GM12875 (cell line): Measurements from ENCODE around the gene SPATA13.

Experiments
- H3K4me3 ChIP-seq: one replicate; pipeline ENCODE4 v1.5.1; 2011; ENCODE audit warnings: low read depth, low read length, control low read depth
- TF ChIP-seq, protein P1 (sequence below): IDR thresholded peaks from 2 replicates; pipeline ENCODE4 v1.5.1; 2011; ENCODE audit warnings: low read depth, mild to moderate bottlenecking, control low read depth, inconsistent platforms, low read length, moderate library complexity, borderline replicate concordance; ENCODE audit not compliant: insufficient read depth

SPATA13 gene

DNA sequence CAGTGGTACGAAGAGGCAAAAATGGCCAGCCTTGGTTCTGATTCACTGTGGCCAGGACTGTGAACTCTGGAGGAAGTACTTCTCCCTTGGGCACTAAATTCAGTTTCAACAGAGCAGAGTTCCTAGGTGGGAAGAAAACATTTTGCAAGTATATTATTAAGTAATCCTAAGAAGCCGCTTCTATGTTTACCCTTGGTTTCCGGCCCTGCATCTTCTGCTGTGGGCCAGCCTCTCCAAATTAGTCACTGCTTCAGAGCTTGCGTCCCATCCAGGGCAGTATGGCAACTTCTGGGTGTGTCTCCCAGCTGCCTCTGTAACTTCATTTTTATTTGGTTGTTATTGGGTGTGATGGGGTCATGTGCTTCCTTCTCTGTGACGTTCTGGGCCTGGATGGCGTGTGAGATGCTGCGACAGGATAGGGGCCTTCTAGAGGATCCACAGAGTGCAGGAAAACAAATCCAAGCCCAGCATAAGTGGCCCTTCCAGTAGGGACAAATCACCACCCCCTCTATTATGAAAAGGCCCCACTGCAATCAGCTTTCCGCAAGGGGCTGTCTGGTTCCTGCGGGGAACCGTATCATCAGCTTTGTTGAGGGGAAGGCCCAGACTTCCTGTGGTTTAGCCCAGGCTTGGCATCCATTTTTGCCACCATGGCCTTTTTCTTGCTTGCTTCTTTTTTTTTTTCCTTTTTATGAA is 93.8 kb downstream of the SPATA13 start:
- TF ChIP-seq, protein P1, sequence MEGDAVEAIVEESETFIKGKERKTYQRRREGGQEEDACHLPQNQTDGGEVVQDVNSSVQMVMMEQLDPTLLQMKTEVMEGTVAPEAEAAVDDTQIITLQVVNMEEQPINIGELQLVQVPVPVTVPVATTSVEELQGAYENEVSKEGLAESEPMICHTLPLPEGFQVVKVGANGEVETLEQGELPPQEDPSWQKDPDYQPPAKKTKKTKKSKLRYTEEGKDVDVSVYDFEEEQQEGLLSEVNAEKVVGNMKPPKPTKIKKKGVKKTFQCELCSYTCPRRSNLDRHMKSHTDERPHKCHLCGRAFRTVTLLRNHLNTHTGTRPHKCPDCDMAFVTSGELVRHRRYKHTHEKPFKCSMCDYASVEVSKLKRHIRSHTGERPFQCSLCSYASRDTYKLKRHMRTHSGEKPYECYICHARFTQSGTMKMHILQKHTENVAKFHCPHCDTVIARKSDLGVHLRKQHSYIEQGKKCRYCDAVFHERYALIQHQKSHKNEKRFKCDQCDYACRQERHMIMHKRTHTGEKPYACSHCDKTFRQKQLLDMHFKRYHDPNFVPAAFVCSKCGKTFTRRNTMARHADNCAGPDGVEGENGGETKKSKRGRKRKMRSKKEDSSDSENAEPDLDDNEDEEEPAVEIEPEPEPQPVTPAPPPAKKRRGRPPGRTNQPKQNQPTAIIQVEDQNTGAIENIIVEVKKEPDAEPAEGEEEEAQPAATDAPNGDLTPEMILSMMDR = no peak
- H3K4me3 ChIP-seq = no peak overlapping the region

DNA sequence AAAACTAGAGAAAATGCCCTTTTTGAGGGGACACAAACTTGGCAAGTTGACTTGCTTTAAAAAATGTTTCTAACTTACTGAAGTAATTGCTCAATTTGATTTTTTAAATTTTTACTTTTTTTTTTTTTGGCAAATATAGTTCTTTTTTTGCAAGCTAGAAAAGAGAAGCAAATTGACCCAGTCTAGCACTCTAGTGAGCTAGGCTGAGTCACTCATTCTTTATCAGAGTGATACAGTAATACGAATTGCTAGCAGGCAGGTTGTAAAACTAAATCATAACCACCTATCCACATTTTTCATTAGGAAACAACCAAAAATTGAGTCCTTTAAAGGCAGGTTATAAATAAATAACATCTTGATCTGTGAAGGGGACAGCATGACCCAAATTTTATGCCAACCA is 97.0 kb downstream of the SPATA13 start:
- H3K4me3 ChIP-seq = no peak overlapping the region

DNA sequence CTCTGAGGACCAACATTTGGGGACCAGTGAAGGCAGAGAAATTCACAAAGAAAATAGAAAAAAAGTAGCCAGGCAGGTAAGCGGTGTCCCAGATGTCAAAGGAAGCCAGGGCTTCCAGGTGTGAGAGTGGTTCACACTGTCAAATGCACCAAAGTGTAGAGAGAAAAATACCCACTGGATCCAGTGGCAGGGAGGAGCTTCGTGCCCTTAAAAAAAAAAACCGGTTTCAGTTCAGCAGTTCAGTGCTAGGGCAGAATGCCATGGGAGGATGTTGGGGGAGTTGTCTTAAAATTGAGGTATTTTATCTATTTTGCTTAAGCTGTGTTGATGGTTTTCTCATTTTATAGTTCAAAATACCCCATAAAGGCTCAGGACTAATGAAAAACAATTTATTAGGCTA is 101.0 kb downstream of the SPATA13 start:
- no peak overlapping the region for H3K4me3 ChIP-seq
- TF ChIP-seq, protein P1 = no peak

More for the DNA sequence above, 97.0 kb downstream of the SPATA13 start:
- TF ChIP-seq, protein P1 = no peak

DNA sequence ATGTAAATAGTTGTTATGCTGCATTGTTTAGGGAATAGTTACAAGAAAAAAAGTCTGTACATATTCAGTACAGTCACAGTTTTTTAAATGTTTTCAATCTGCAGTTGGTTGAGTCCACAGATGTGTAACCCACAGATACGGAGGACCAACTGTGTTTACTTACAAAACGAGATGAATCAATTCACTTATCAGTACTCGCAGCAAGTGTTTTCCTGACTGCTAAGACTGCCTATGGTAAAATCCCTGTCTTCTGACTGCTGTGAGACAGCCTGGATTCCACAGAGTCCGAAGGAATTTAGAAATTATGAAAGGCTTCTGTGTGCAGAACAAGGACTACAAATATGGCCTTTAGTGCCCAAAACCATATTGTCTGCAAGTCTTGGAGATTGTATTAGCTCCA is 103.1 kb downstream of the SPATA13 start:
- H3K4me3 ChIP-seq = no peak overlapping the region
- TF ChIP-seq, protein P1 = no peak

DNA sequence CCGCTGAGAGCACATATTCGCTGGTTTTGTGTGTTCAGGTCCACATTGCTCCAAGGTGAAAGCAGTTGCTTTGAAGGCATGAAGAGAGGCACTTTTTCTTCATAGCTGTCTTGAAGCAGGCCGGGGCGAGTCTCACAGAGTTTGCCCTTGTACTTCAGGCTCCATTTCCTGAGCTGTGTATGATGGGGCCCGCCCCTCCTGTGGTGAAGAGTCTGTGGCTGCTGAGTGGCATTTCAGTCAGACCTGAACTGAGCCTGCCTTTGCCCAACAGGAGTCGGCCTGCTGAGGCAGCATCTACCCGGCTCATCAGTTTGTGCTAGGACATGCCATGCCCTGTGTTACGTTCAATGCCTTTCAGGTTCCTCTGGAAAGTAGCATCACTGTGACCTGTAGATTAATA is 104.5 kb downstream of the SPATA13 start:
- H3K4me3 ChIP-seq = no peak overlapping the region
- TF ChIP-seq, protein P1 = no peak

DNA sequence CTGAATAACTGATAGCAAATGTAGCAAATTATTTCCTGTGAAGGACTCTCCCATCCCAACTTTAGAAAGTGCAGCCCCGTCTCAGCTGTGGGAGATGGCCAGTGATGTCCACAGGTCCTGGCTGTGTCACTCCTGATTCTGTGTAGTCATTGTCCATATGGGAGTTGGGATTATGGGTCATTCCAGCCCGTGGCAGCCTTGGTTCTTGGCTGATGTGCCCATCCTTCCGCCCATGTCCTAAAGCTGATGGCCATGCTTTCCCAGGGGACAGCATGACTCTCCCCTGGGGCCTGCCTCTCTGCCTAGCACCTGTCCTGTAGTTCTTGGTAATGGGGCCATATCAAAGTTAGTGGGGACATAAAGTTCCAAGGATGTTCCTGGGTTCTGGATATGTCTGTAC is 104.9 kb downstream of the SPATA13 start:
- TF ChIP-seq, protein P1 = no peak
- no peak overlapping the region for H3K4me3 ChIP-seq

DNA sequence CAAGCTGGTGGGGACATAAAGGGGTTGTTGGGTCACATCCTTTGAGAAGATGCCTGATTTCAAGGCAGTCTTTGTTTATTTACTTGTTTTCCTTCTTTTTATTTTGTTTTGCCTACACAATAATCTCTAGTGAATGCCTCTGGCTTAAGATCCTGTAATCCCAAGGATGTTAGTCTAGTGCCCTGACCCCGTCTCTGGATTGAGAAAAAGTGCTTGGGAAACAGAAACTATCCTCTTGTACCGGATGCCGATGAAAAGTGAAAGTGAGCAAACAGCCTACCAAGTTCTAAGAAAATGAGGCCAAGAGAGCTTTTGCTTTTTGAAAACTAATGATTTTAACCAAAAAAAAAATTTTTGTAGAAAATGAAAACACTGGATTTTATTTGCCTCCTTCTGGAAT is 106.8 kb downstream of the SPATA13 start:
- no peak overlapping the region for H3K4me3 ChIP-seq
- TF ChIP-seq, protein P1 = no peak
